GM06990 (cell line): ENCODE results near the gene C12orf43.

Experiments
- DNase-seq: peaks from one replicate; pipeline ENCODE4 v3.0.0-alpha.2; 2011; ENCODE audit not compliant: insufficient read length; ENCODE audit errors: extremely low read depth
- H3K27me3 ChIP-seq: replicated peaks from 2 replicates; pipeline ENCODE4 v1.6.0; 2011; ENCODE audit warnings: low read length; ENCODE audit not compliant: control insufficient read depth, insufficient read depth
- H3K36me3 ChIP-seq: 2 replicates; pipeline ENCODE4 v1.5.1; 2011; ENCODE audit warnings: low read length; ENCODE audit not compliant: control insufficient read depth, insufficient read depth
- H3K4me3 ChIP-seq: replicated peaks from 2 replicates; pipeline ENCODE4 v1.5.1; 2011; ENCODE audit warnings: low read depth, mild to moderate bottlenecking, control low read depth, low read length
- TF ChIP-seq, protein P1 (sequence below): IDR thresholded peaks from 2 replicates; pipeline ENCODE4 v1.5.1; 2011; ENCODE audit warnings: low read length, control low read depth, mild to moderate bottlenecking, inconsistent platforms; ENCODE audit not compliant: insufficient read depth, poor library complexity, severe bottlenecking

Gene C12orf43

GRCh38 chr12:120998435-120998834 is 17.9 kb downstream of the C12orf43 start:
- no peak for DNase-seq
- H3K27me3 ChIP-seq: no peaks in the 10 kb centered on the region
- no peak overlapping the region for H3K4me3 ChIP-seq
- H3K36me3 ChIP-seq: peaks cover 4% of the 10 kb centered on the region
- TF ChIP-seq, protein P1, sequence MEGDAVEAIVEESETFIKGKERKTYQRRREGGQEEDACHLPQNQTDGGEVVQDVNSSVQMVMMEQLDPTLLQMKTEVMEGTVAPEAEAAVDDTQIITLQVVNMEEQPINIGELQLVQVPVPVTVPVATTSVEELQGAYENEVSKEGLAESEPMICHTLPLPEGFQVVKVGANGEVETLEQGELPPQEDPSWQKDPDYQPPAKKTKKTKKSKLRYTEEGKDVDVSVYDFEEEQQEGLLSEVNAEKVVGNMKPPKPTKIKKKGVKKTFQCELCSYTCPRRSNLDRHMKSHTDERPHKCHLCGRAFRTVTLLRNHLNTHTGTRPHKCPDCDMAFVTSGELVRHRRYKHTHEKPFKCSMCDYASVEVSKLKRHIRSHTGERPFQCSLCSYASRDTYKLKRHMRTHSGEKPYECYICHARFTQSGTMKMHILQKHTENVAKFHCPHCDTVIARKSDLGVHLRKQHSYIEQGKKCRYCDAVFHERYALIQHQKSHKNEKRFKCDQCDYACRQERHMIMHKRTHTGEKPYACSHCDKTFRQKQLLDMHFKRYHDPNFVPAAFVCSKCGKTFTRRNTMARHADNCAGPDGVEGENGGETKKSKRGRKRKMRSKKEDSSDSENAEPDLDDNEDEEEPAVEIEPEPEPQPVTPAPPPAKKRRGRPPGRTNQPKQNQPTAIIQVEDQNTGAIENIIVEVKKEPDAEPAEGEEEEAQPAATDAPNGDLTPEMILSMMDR: no peak

GRCh38 chr12:120997448-120997847 is 18.8 kb downstream of the C12orf43 start:
- Histone ChIP-seq H3K27me3 (no peaks in the 10 kb centered on the region), H3K4me3 (no peak overlapping the region), H3K36me3 (peaks cover 4% of the 10 kb centered on the region)
- DNase-seq: no peak
- TF ChIP-seq, protein P1: no peak

- Histone ChIP-seq H3K4me3 (no peak overlapping the region), H3K27me3 (no peaks in the 10 kb centered on the region), H3K36me3 (peaks cover 2% of the 10 kb centered on the region; the same call in 1 of the 2 replicates)
- TF ChIP-seq, protein P1: no peak
- DNase-seq: no peak
Measured at GRCh38 chr12:120996133-120996746, 20.0 kb downstream of the C12orf43 start.

DNA sequence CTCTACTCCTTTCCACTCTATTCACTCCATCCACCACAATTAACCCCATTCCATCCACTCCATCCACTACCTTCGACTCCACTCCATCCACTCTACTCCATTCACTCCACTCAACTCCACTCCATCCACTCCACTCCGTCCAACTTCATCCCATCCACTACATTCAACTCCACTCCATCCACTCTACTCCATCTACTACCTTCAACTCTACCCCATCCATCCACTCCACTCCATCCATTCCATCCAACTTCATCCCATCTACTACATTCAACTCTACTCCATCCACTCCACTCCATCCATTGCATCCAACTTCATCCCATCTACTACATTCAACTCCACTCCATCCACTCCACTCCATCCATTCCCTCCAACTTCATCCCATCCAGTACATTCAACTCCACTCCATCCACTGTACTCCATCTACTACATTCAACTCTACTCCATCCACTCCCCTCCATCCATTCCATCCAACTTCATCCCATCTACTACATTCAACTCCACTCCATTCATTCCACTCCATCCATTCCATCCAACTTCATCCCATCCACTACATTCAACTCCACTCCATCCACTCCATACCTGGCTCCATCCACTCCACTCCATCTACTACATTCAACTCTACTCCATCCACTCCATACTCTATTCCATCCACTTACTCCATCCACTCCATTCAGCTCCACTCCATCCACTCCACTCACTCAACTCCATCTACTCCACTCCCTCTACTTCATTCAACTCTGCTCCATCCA is 21.5 kb downstream of the C12orf43 start:
- DNase-seq: no peak

DNA sequence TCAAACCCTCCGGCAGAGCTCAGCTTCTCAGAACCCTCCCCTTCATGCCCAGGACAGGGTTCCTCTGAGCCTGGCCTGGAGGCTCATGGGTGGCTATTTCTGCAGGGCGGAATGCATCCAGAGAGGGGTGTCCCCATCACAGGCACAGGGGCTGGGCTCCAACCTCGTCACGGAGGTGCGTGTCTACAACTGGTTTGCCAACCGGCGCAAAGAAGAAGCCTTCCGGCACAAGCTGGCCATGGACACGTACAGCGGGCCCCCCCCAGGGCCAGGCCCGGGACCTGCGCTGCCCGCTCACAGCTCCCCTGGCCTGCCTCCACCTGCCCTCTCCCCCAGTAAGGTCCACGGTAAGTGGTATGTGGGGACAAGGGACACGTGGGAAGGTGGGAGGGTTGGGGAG is 22.2 kb downstream of the C12orf43 start:
- DNase-seq: no peak
- no peaks in the 10 kb centered on the region for H3K27me3 ChIP-seq
- no peak overlapping the region for H3K4me3 ChIP-seq
- no peaks in the 10 kb centered on the region for H3K36me3 ChIP-seq
- TF ChIP-seq, protein P1: no peak

More for the DNA sequence above, 21.5 kb downstream of the C12orf43 start:
- no peaks in the 10 kb centered on the region for H3K36me3 ChIP-seq
- H3K4me3 ChIP-seq: no peak overlapping the region
- TF ChIP-seq, protein P1: no peak
- no peaks in the 10 kb centered on the region for H3K27me3 ChIP-seq

GRCh38 chr12:120993496-120993895 is 22.8 kb downstream of the C12orf43 start:
- DNase-seq: no peak
- Histone ChIP-seq H3K36me3 (no peaks in the 10 kb centered on the region), H3K27me3 (no peaks in the 10 kb centered on the region), H3K4me3 (no peak overlapping the region)
- TF ChIP-seq, protein P1: no peak
